GM18502 (cell line): Measurements from ENCODE around the gene ATXN10.
"Not testable (repeated sequence)": the region's sequence is repeated elsewhere in the genome, so short reads cannot be mapped to it uniquely, and the experiment has no call there.

Source experiments
- ATAC-seq: cut with Tn5 transposase; IDR thresholded peaks from one replicate; pipeline ENCODE4 v1.9.1; 2021; ENCODE audit warnings: mild to moderate bottlenecking; ENCODE audit not compliant: unreplicated experiment, poor library complexity

ATXN10 gene

GRCh38 chr22:45671783-45672563, at the start of gene ATXN10:
TSS of gene ATXN10 (plus strand) at chr22:45671834. CDS start at chr22:45672064, 230 bp downstream.
- peak; percentile 67 for ATAC-seq

- no peak for ATAC-seq
These were observed 49.6 kb upstream of the ATXN10 start for GRCh38 chr22:45621836-45622600.

GRCh38 chr22:45623464-45624145, 48.0 kb upstream of the ATXN10 start:
- ATAC-seq: not testable (repeated sequence)

- no peak for ATAC-seq
These were observed 45.4 kb upstream of the ATXN10 start for GRCh38 chr22:45626198-45626651.

GRCh38 chr22:45627489-45628233, 44.0 kb upstream of the ATXN10 start:
- no peak for ATAC-seq

GRCh38 chr22:45628515-45628914, 43.1 kb upstream of the ATXN10 start:
- no peak for ATAC-seq

GRCh38 chr22:45629469-45630089, 42.1 kb upstream of the ATXN10 start:
- ATAC-seq: no peak

- no peak for ATAC-seq
These were observed 41.2 kb upstream of the ATXN10 start for GRCh38 chr22:45630436-45630835.

- ATAC-seq: no peak
These were observed 40.3 kb upstream of the ATXN10 start for GRCh38 chr22:45631140-45631840.

GRCh38 chr22:45631841-45632238, 39.8 kb upstream of the ATXN10 start:
- ATAC-seq: no peak

- no peak for ATAC-seq
These were observed 38.7 kb upstream of the ATXN10 start for GRCh38 chr22:45632791-45633515.

- no peak for ATAC-seq
These were observed 35.0 kb upstream of the ATXN10 start for GRCh38 chr22:45636683-45637082.

GRCh38 chr22:45638197-45638596, 33.4 kb upstream of the ATXN10 start:
- no peak for ATAC-seq

- ATAC-seq: no peak
These were observed 32.5 kb upstream of the ATXN10 start for GRCh38 chr22:45638834-45639746.

GRCh38 chr22:45639747-45640102, 31.9 kb upstream of the ATXN10 start:
- ATAC-seq: no peak

GRCh38 chr22:45640291-45640940, 31.2 kb upstream of the ATXN10 start:
- no peak for ATAC-seq

- ATAC-seq: no peak
These were observed 30.6 kb upstream of the ATXN10 start for GRCh38 chr22:45640941-45641621.
